DOHH2 (cell line): ENCODE measurements around the gene DDX55.

ENCODE experiments used
- CTCF ChIP-seq: fragments of 200-600 bp; sonication (generic); IDR thresholded peaks from one replicate; pipeline ENCODE4 v1.5.1; 2014; ENCODE audit warnings: antibody characterized with exemption, mild to moderate bottlenecking, low read depth, low read length; ENCODE audit not compliant: poor library complexity, severe bottlenecking
- EZH2phosphoT487 ChIP-seq: fragments of 200-600 bp; sonication (generic); IDR thresholded peaks from 2 replicates; pipeline ENCODE4 v1.6.1; 2017; ENCODE audit warnings: borderline replicate concordance, mild to moderate bottlenecking, antibody characterized with exemption, low read length, moderate library complexity, mixed read lengths

- TF ChIP-seq CTCF = no peak
- no peak for TF ChIP-seq EZH2phosphoT487
These were observed 824 bp downstream of the DDX55 start for GRCh38 chr12:123602651-123603195.
